GM23248 (cell line): ENCODE measurements around the gene ANG. TPM values are rescaled to one million over a fixed set of nuclear protein-coding genes. Genes with fewer than 3 reads are reported as not detected.
"Not testable (repeated sequence)": the region's sequence is repeated elsewhere in the genome, so short reads cannot be mapped to it uniquely, and the experiment has no call there.

Experiments used
- DNase-seq: peaks from one replicate; pipeline ENCODE4 v3.0.0-alpha.2; 2015
- H2AFZ ChIP-seq: fragments of 200-600 bp; sonication (generic); 2 replicates; pipeline ENCODE4 v1.6.1; 2016; ENCODE audit warnings: antibody characterized with exemption
- H3F3A ChIP-seq: fragments of 200-600 bp; sonication (generic); 2 replicates; pipeline ENCODE4 v1.6.1; 2016; ENCODE audit warnings: mild to moderate bottlenecking, antibody characterized with exemption, mixed run types; ENCODE audit not compliant: insufficient read depth
- H3K27ac ChIP-seq: fragments of 200-600 bp; sonication (generic); 2 replicates; pipeline ENCODE4 v1.5.1; 2016; ENCODE audit warnings: mild to moderate bottlenecking
- H3K27me3 ChIP-seq: fragments of 200-600 bp; sonication (generic); replicated peaks from 2 replicates; pipeline ENCODE4 v1.6.1; 2016; ENCODE audit warnings: mild to moderate bottlenecking; ENCODE audit not compliant: insufficient read depth
- H3K36me3 ChIP-seq: fragments of 200-600 bp; sonication (generic); 2 replicates; pipeline ENCODE4 v1.6.1; 2016; ENCODE audit warnings: low read depth, mild to moderate bottlenecking
- H3K4me1 ChIP-seq: fragments of 200-600 bp; sonication (generic); 2 replicates; pipeline ENCODE4 v1.6.1; 2016; ENCODE audit warnings: mild to moderate bottlenecking; ENCODE audit not compliant: insufficient read depth
- H3K4me2 ChIP-seq: fragments of 200-600 bp; sonication (generic); one replicate; pipeline ENCODE4 v1.6.1; 2016; ENCODE audit warnings: mild to moderate bottlenecking; ENCODE audit not compliant: unreplicated experiment
- H3K4me3 ChIP-seq: fragments of 200-600 bp; sonication (generic); 2 replicates; pipeline ENCODE4 v1.5.1; 2016; ENCODE audit warnings: mild to moderate bottlenecking
- H3K79me2 ChIP-seq: fragments of 200-600 bp; sonication (generic); 2 replicates; pipeline ENCODE4 v1.6.1; 2016; ENCODE audit warnings: mild to moderate bottlenecking; ENCODE audit not compliant: insufficient read depth
- H3K9ac ChIP-seq: fragments of 200-600 bp; sonication (generic); 2 replicates; pipeline ENCODE4 v1.6.1; 2016; ENCODE audit warnings: mild to moderate bottlenecking
- H3K9me2 ChIP-seq: fragments of 200-600 bp; sonication (generic); 2 replicates; pipeline ENCODE4 v1.6.1; 2016; ENCODE audit warnings: mixed run types, mild to moderate bottlenecking, moderate library complexity; ENCODE audit not compliant: insufficient read depth
- H3K9me3 ChIP-seq: fragments of 200-600 bp; sonication (generic); one replicate; pipeline ENCODE4 v1.6.1; 2017; ENCODE audit warnings: low read depth
- H4K20me1 ChIP-seq: fragments of 200-600 bp; sonication (generic); 2 replicates; pipeline ENCODE4 v1.6.0; 2016; ENCODE audit not compliant: insufficient read depth
- EZH2 ChIP-seq: fragments of 200-600 bp; sonication (generic); IDR thresholded peaks from 2 replicates; pipeline ENCODE4 v1.6.1; 2018; ENCODE audit warnings: antibody characterized with exemption, mild to moderate bottlenecking; ENCODE audit not compliant: insufficient read depth, poor library complexity, severe bottlenecking
- EZH2phosphoT487 ChIP-seq: fragments of 200-600 bp; sonication (generic); IDR thresholded peaks from 2 replicates; pipeline ENCODE4 v1.6.1; 2018; ENCODE audit warnings: antibody characterized with exemption, moderate library complexity, mild to moderate bottlenecking, low read depth; ENCODE audit not compliant: insufficient read depth
- WGBS, 2 experiments: methylation state at CpG; one replicate each; pipeline ENCODE4 v1.1.6; 2015 to 2017; ENCODE audit warnings: low lambda C conversion rate in 2 of 2, low coverage in 1 of 2; ENCODE audit errors: missing lambda C conversion rate in 2 of 2; 5-methylcytosine and 5-hydroxymethylcytosine counted together
- in situ Hi-C: fragments of 300-500 bp; cut with MboI; formaldehyde crosslinking; loops from 2 replicates; pipeline ENCODE4 v1.15.0; 2020
- polyA plus RNA-seq: library from polyadenylated mRNA; unstranded; fragments of >200 nt; fragmentation: Nextera tagmentation; extraction: Ambion mirVana; gene quantifications from 2 replicates; pipeline ENCODE4 v1.2.1, GENCODE V29; 2016
- total RNA-seq: library from RNA; depleted of rRNA; stranded (reverse); fragments of >200 nt; shearing (Covaris generic); gene quantifications from 2 replicates; pipeline ENCODE4 v1.2.3, GENCODE V29; 2014

Gene ANG
- total and polyA plus RNA-seq, 2 experiments from 2014 or later: 3.6 to 11.9 TPM

- H3K4me3 ChIP-seq: no peak overlapping the region
- peaks cover 5% of the 10 kb centered on the region; the same call in 1 of the 2 replicates for H3F3A ChIP-seq
- 42 to 50% methylated on average over 26 of the region's 26 CpGs for WGBS, 2 experiments
- no peak for TF ChIP-seq EZH2phosphoT487
- TF ChIP-seq EZH2: no peak
- in situ Hi-C loops: no loop called here
- no peaks in the 10 kb centered on the region for H3K4me1 ChIP-seq
- no peak overlapping the region for H3K9ac ChIP-seq
- H3K27me3 ChIP-seq: peaks cover 37% of the 10 kb centered on the region
- H3K79me2 ChIP-seq: no peaks in the 10 kb centered on the region
- H2AFZ ChIP-seq: no peak overlapping the region
- H3K36me3 ChIP-seq: no peaks in the 10 kb centered on the region
- H3K27ac ChIP-seq: no peak overlapping the region
- H3K9me2 ChIP-seq: no peaks in the 10 kb centered on the region
- no peaks in the 10 kb centered on the region for H3K9me3 ChIP-seq
- no peak overlapping the region for H3K4me2 ChIP-seq
- no peaks in the 10 kb centered on the region for H4K20me1 ChIP-seq
- DNase-seq: no peak
Measured at GRCh38 chr14:20659813-20660395, 28.7 kb upstream of the ANG start.

DNA sequence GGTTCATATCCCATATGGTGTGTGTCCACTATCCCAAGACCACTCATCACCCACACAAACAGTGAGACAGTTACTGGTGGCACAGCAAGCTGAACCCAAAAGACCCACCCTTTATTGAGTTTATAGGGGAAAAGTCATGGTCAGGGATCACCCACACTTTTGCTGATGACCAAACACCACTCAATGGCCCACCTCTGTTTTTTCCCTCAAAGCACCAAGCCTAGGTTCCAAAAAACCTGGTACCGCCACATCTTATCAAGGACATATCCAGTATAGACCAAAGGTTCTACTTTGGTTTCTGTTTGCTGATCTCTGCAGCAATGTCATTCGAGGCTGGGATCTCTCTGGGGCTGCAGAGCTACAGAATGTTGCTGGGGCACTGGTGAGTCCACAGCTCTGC is 27.4 kb upstream of the ANG start:
- Histone ChIP-seq H3K4me2 (no peak overlapping the region), H4K20me1 (no peaks in the 10 kb centered on the region), H3K9me3 (no peaks in the 10 kb centered on the region), H3K9me2 (no peaks in the 10 kb centered on the region), H2AFZ (no peak overlapping the region), H3K4me3 (no peak overlapping the region), H3K4me1 (no peaks in the 10 kb centered on the region), H3K27me3 (peaks cover 31% of the 10 kb centered on the region), H3K79me2 (no peaks in the 10 kb centered on the region), H3K27ac (no peak overlapping the region), H3K36me3 (no peaks in the 10 kb centered on the region), H3K9ac (no peak overlapping the region), H3F3A (peaks cover 5% of the 10 kb centered on the region; the same call in 1 of the 2 replicates)
- no peak for TF ChIP-seq EZH2
- no peak for TF ChIP-seq EZH2phosphoT487
- DNase-seq: no peak
- 43 to 57% methylated on average over 2 of the region's 2 CpGs for WGBS, 2 experiments
- in situ Hi-C loops: no loop called here

GRCh38 chr14:20662968-20663732 is 25.4 kb upstream of the ANG start:
- H3K27ac ChIP-seq: no peak overlapping the region
- WGBS, 2 experiments: 3% methylated on average over 31 of the region's 31 CpGs
- TF ChIP-seq EZH2phosphoT487 (no peak), EZH2 (no peak)
- in situ Hi-C loops: no loop called here
- no peaks in the 10 kb centered on the region for H3K79me2 ChIP-seq
- no peak overlapping the region for H3K9ac ChIP-seq
- H3K4me1 ChIP-seq: no peaks in the 10 kb centered on the region
- peaks cover 5% of the 10 kb centered on the region; the same call in 1 of the 2 replicates for H3F3A ChIP-seq
- H4K20me1 ChIP-seq: no peaks in the 10 kb centered on the region
- DNase-seq: peak; percentile 72
- H3K4me3 ChIP-seq: peak overlapping the region; percentile 28; the same call in 1 of the 2 replicates
- H3K4me2 ChIP-seq: peak overlapping the region; percentile 45
- no peaks in the 10 kb centered on the region for H3K9me3 ChIP-seq
- H3K36me3 ChIP-seq: no peaks in the 10 kb centered on the region
- peaks cover 22% of the 10 kb centered on the region; the same call in 1 of the 2 replicates for H3K27me3 ChIP-seq
- peak overlapping the region; percentile 46; the same call in 1 of the 2 replicates for H2AFZ ChIP-seq
- H3K9me2 ChIP-seq: no peaks in the 10 kb centered on the region

DNA sequence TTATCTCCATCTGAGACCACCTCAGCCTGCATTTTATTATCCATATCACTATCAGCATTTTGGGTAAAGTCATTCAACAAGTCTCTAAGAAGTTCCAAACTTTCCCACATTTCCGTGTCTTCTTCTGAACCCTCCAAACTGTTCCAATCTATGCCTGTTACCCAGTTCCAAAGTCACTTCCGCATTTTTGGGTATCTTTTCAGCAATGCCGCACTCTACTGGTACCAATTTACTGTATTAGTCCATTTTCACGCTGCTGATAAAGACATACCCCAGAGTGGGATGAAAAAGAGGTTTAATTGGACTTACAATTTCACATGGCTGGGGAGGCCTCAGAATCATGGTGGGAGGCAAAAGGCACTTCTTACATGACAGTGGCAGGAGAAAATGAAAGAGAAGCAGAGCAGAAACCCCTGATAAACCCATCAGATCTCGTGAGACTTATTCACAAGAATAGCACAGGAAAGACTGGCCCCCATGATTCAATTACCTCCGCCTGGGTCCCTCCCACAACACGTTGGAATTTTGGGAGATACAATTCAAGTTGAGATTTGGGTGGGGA is 22.1 kb upstream of the ANG start:
- H3K4me2 ChIP-seq, H3K9me2 ChIP-seq, H3K79me2 ChIP-seq, H3K27ac ChIP-seq, H3K36me3 ChIP-seq, H3F3A ChIP-seq, H3K9ac ChIP-seq, H3K9me3 ChIP-seq, H3K4me3 ChIP-seq, H2AFZ ChIP-seq, H4K20me1 ChIP-seq, DNase-seq, in situ Hi-C loops, H3K4me1 ChIP-seq: not testable (repeated sequence)
- H3K27me3 ChIP-seq: peaks cover 15% of the 10 kb centered on the region
- WGBS, 2 experiments: 46 to 56% methylated on average over 7 of the region's 7 CpGs
